Measurements from ENCODE around the gene VPS72. TPM values are rescaled to one million over a fixed set of nuclear protein-coding genes. Genes with fewer than 3 reads are reported as not detected.
A peak's percentile ranks its signal among the peaks of the same experiment; 100 is the strongest.
"Not testable (repeated sequence)": the region's sequence is repeated elsewhere in the genome, so short reads cannot be mapped to it uniquely, and the experiment has no call there.

Gene VPS72
- total RNA-seq, 1 experiment from 2014 or later = 71.5 TPM

- Histone ChIP-seq H3K4me1 (ENCODE audit: control insufficient read depth, insufficient read depth, low read length) (peaks cover 12% of the 10 kb centered on the region; the same call in 1 of the 2 replicates), H3K36me3 (ENCODE audit: control insufficient read depth, insufficient read depth, low read length) (no peaks in the 10 kb centered on the region; the same call in 1 of the 2 replicates), H3K27ac (ENCODE audit: low read length) (peak overlapping the region; percentile 97), H3K27me3 (ENCODE audit: control insufficient read depth, insufficient read depth, low read length) (no peaks in the 10 kb centered on the region), H3K9me3 (ENCODE audit: control insufficient read depth, insufficient read depth, low read depth, low read length) (no peaks in the 10 kb centered on the region), H3K4me3 (ENCODE audit: low read depth in 2 of 2, low read length in 2 of 2) (peak overlapping the region; percentile 94 to 100)
- no TSS peak for BruUV-seq (replicated peaks)
- ATAC-seq = peak; percentile 6
- intact Hi-C loops (cut with micrococcal nuclease; ENCODE audit: unreplicated experiment) (loop anchor here (5.0 kb wide), 1 partner anchor 54 kb away; the partner anchor contains the start of gene PSMD4), in situ Hi-C loops (cut with HindIII; ENCODE audit: low pct_unique_long_range_greater_than_20kb, low sequenced_read_pairs) (no loop called here)
- no peak for DNase-seq (ENCODE audit: low read depth, low spot score)
- TF ChIP-seq POLR2AphosphoS5 (IDR thresholded peaks at IDR 0.05; ENCODE audit: low read depth, low read length) (no peak), TCF7L2 (IDR thresholded peaks at IDR 0.05; ENCODE audit: low read depth, low read length) (no peak), CTCF (IDR thresholded peaks at IDR 0.05) (no peak), REST (IDR thresholded peaks at IDR 0.05; ENCODE audit: insufficient read depth in 1 of 2, low read depth in 2 of 2, low read length in 1 of 2) (no peak), SIN3A (IDR thresholded peaks at IDR 0.05; ENCODE audit: borderline replicate concordance, insufficient read depth, low read depth, low read length) (no peak)
- ChIA-PET POLR2A (no interaction called here), CTCF (no interaction called here)
These were observed 7.9 kb upstream of the VPS72 start for GRCh38 chr1:151197863-151198253.

GRCh38 chr1:151196292-151196800, 6.3 kb upstream of the VPS72 start:
- Histone ChIP-seq H3K27me3 (ENCODE audit: control insufficient read depth, insufficient read depth, low read length) (no peaks in the 10 kb centered on the region), H3K27ac (ENCODE audit: low read length) (peak overlapping the region; percentile 97), H3K9me3 (ENCODE audit: control insufficient read depth, insufficient read depth, low read depth, low read length) (no peaks in the 10 kb centered on the region), H3K4me3 (ENCODE audit: low read depth in 2 of 2, low read length in 2 of 2) (peak overlapping the region; percentile 94 to 100), H3K36me3 (ENCODE audit: control insufficient read depth, insufficient read depth, low read length) (no peaks in the 10 kb centered on the region; the same call in 1 of the 2 replicates), H3K4me1 (ENCODE audit: control insufficient read depth, insufficient read depth, low read length) (peaks cover 12% of the 10 kb centered on the region; the same call in 1 of the 2 replicates)
- DNase-seq (ENCODE audit: low read depth, low spot score) (peak; percentile 90), ATAC-seq (peak; percentile 67)
- in situ Hi-C loops (cut with HindIII; ENCODE audit: low pct_unique_long_range_greater_than_20kb, low sequenced_read_pairs) = no loop called here
- ChIA-PET POLR2A (interaction anchor here (0.8 kb wide), 1 partner anchor 58 kb away, joined by 3 read pairs; the partner anchor contains the start of gene PSMD4), CTCF (interaction anchor here (0.8 to 1.4 kb wide), 2 partner anchors 8 to 56 kb away, joined by 10 to 14 read pairs; no protein-coding TSS in a partner anchor)
- TF ChIP-seq CTCF (IDR thresholded peaks at IDR 0.05) (no peak), SIN3A (IDR thresholded peaks at IDR 0.05; ENCODE audit: borderline replicate concordance, insufficient read depth, low read depth, low read length) (no peak), TCF7L2 (IDR thresholded peaks at IDR 0.05; ENCODE audit: low read depth, low read length) (no peak), REST (IDR thresholded peaks at IDR 0.05; ENCODE audit: insufficient read depth in 1 of 2, low read depth in 2 of 2, low read length in 1 of 2) (no peak), POLR2AphosphoS5 (IDR thresholded peaks at IDR 0.05; ENCODE audit: low read depth, low read length) (no peak)
- intact Hi-C loops (cut with micrococcal nuclease; ENCODE audit: unreplicated experiment) = loop anchor here (5.0 kb wide), 1 partner anchor 56 kb away; the partner anchor contains the start of gene PSMD4
- no TSS peak for BruUV-seq (replicated peaks)

GRCh38 chr1:151194894-151195594, 5.0 kb upstream of the VPS72 start:
- POLR2A ChIA-PET = interaction anchor here (0.6 to 0.8 kb wide), 3 partner anchors 9 to 59 kb away, joined by 3 to 5 read pairs (median 4); partner anchors contain the start of gene PSMD4
- Histone ChIP-seq H3K4me3 (ENCODE audit: low read depth in 2 of 2, low read length in 2 of 2) (peak overlapping the region; percentile 94 to 100), H3K27ac (ENCODE audit: low read length) (peak overlapping the region; percentile 97), H3K4me1 (ENCODE audit: control insufficient read depth, insufficient read depth, low read length) (peaks cover 12% of the 10 kb centered on the region; the same call in 1 of the 2 replicates)
- BruUV-seq (replicated peaks); H3K36me3 ChIP-seq (ENCODE audit: control insufficient read depth, insufficient read depth, low read length); H3K27me3 ChIP-seq (ENCODE audit: control insufficient read depth, insufficient read depth, low read length); H3K9me3 ChIP-seq (ENCODE audit: control insufficient read depth, insufficient read depth, low read depth, low read length); in situ Hi-C loops (cut with HindIII; ENCODE audit: low pct_unique_long_range_greater_than_20kb, low sequenced_read_pairs): not testable (repeated sequence)
- ATAC-seq (peak; percentile 62), DNase-seq (ENCODE audit: low read depth, low spot score) (peak; percentile 87)
- CTCF ChIA-PET = interaction anchor here (0.6 to 1.4 kb wide), 5 partner anchors 12 to 225 kb away, joined by 3 to 14 read pairs (median 6); no protein-coding TSS in a partner anchor
- intact Hi-C loops (cut with micrococcal nuclease; ENCODE audit: unreplicated experiment) = loop anchor here (5.0 kb wide), 1 partner anchor 57 kb away; the partner anchor contains the start of gene PSMD4

Data from Panc1 (cell line).